Measurements from ENCODE around the gene CNOT3.
A peak's percentile ranks its signal among the peaks of the same experiment; 100 is the strongest.

Gene CNOT3

GRCh38 chr19:54147676-54148075 lies 10.1 kb downstream of the CNOT3 start:
- DNase-seq, result peak in 1 of 56 donors; percentile 57

GRCh38 chr19:54148158-54148557 lies 10.6 kb downstream of the CNOT3 start:
- DNase-seq, result peak in 1 of 56 donors; percentile 57

GRCh38 chr19:54149021-54149812 lies 11.7 kb downstream of the CNOT3 start:
- DNase-seq, result no peak

- no peak for DNase-seq
Measured at GRCh38 chr19:54151362-54152035, 13.9 kb downstream of the CNOT3 start.

- no peak for DNase-seq
Measured at GRCh38 chr19:54152267-54152666, 14.7 kb downstream of the CNOT3 start.

GRCh38 chr19:54152878-54153524 lies 15.4 kb downstream of the CNOT3 start:
- DNase-seq, result no peak

GRCh38 chr19:54153731-54154326 lies 16.3 kb downstream of the CNOT3 start:
- no peak for DNase-seq

- no peak for DNase-seq
Measured at GRCh38 chr19:54154603-54155345, 17.2 kb downstream of the CNOT3 start.

GRCh38 chr19:54155694-54156093 lies 18.1 kb downstream of the CNOT3 start:
- peak in 1 of 56 donors; percentile 18 for DNase-seq

GRCh38 chr19:54156490-54156889 lies 18.9 kb downstream of the CNOT3 start:
- DNase-seq, result no peak

GRCh38 chr19:54156953-54157352 lies 19.4 kb downstream of the CNOT3 start:
- DNase-seq, result no peak

- peak in 2 of 56 donors; percentile 10 to 46 for DNase-seq
Measured at GRCh38 chr19:54158812-54159351, 21.3 kb downstream of the CNOT3 start.

GRCh38 chr19:54159352-54160181 lies 22.0 kb downstream of the CNOT3 start, which contains the start of gene LENG1:
TSS of gene LENG1 (minus strand) at chr19:54159721. CDS start at chr19:54159695, 26 bp downstream.
- DNase-seq, result peak; percentile 92 to 100 (median 99)

- DNase-seq, result peak in 2 of 56 donors; percentile 27 to 41
Measured at GRCh38 chr19:54160182-54160811, 22.7 kb downstream of the CNOT3 start.

GRCh38 chr19:54160854-54161253 lies 23.3 kb downstream of the CNOT3 start:
- DNase-seq, result no peak

- peak in 37 of 56 donors; percentile 8 to 65 (median 40) for DNase-seq
Measured at GRCh38 chr19:54162241-54162805, 24.8 kb downstream of the CNOT3 start.

- no peak for DNase-seq
Measured at GRCh38 chr19:54162884-54163283, 25.3 kb downstream of the CNOT3 start.

- peak in 3 of 56 donors; percentile 11 to 24 (median 23) for DNase-seq
Measured at GRCh38 chr19:54164369-54165068, 27.0 kb downstream of the CNOT3 start.
